ENCODE measurements around the gene DHRS13.

Gene DHRS13

DNA sequence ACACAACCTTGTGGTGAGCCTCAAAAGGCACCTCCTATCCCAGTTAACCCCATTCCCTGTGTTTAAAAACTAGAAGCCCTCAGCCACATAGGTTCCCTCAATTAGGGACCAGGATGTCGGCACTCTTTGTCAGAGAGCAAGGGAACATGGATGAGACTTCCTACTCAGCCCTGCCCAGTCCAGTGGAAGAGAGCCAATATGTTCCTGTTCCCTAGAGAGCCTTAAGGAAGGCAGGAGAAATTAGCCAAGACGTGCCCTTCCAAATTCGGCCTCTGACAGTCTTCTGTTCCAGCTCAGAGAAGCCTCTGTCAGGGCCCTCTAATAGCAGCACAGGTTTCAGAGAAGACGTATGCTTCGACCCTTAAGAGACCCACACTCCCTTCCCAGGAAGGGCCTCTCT, 14.6 kb upstream of the DHRS13 start:
- Histone ChIP-seq H3K23ac (ENCODE audit: low read length) (no peak overlapping the region), H3K4ac (ENCODE audit: low read depth, low read length) (no peak overlapping the region), H2BK120ac (ENCODE audit: insufficient read depth, low read length, poor library complexity) (no peak overlapping the region), H3K36me3 (ENCODE audit: control insufficient read depth in 1 of 2, insufficient read depth in 2 of 2, low read length in 2 of 2) (peaks cover 38 to 69% of the 10 kb centered on the region in 2 experiments), H3K4me2 (ENCODE audit: low read length) (no peak overlapping the region), H3K27ac (ENCODE audit: low read depth, low read length) (no peak overlapping the region), H3K14ac (ENCODE audit: low read length) (no peak overlapping the region), H3K79me2 (ENCODE audit: control insufficient read depth, insufficient read depth, low read length, poor library complexity) (no peaks in the 10 kb centered on the region), H3K9me3 (ENCODE audit: insufficient read depth, low read depth, low read length) (no peaks in the 10 kb centered on the region), H3K9ac (ENCODE audit: low read length) (no peak overlapping the region), H4K12ac (ENCODE audit: low read depth, low read length) (no peak overlapping the region), H3K18ac (ENCODE audit: low read length) (no peak overlapping the region), H4K91ac (ENCODE audit: low read depth, low read length) (no peak overlapping the region), H2BK12ac (ENCODE audit: low read length) (no peak overlapping the region), H4K8ac (ENCODE audit: low read depth, low read length) (no peak overlapping the region), H3K79me1 (ENCODE audit: low read length) (no peaks in the 10 kb centered on the region), H2BK5ac (ENCODE audit: low read depth, low read length, poor library complexity) (no peak overlapping the region), H3K4me1 (ENCODE audit: control insufficient read depth in 1 of 2, insufficient read depth in 2 of 2, low read length in 2 of 2) (no peaks in the 10 kb centered on the region), H2AFZ (ENCODE audit: insufficient read depth, low read length, poor library complexity) (no peak overlapping the region), H3K4me3 (ENCODE audit: low read depth, low read length) (no peak overlapping the region), H3K27me3 (ENCODE audit: insufficient read depth, low read length) (no peaks in the 10 kb centered on the region), H2AK5ac (ENCODE audit: low read length) (no peak overlapping the region)
- DNase-seq: no peak
- WGBS (ENCODE audit: extremely low coverage, insufficient coverage, insufficient read length): no CpG with 5 or more reads among the region's 5 CpGs

DNA sequence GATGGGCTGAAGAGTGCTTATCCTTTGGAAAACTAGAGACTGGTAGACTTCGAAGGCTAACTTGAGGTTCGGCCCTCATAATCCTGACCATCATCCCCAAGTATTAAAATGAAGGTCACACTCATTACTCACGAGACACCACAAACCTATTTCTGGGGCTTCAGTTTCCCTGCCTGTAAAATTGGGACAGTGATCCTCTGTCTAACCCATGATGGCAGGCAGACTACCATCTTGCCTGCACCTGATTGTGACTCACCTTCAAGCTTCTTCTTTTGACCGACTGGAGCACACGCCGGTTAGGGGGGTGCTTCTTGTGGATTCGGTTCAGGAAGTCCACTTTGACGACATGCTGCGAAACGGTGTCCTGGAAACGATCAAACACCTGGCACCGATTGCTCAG, 14.2 kb upstream of the DHRS13 start:
- Histone ChIP-seq H3K4me3 (ENCODE audit: low read depth, low read length) (no peak overlapping the region), H2BK120ac (ENCODE audit: insufficient read depth, low read length, poor library complexity) (no peak overlapping the region), H3K27ac (ENCODE audit: low read depth, low read length) (no peak overlapping the region), H3K36me3 (ENCODE audit: control insufficient read depth in 1 of 2, insufficient read depth in 2 of 2, low read length in 2 of 2) (peaks cover 42 to 72% of the 10 kb centered on the region in 2 experiments), H4K8ac (ENCODE audit: low read depth, low read length) (no peak overlapping the region), H3K4me2 (ENCODE audit: low read length) (no peak overlapping the region), H3K18ac (ENCODE audit: low read length) (no peak overlapping the region), H4K12ac (ENCODE audit: low read depth, low read length) (no peak overlapping the region), H3K27me3 (ENCODE audit: insufficient read depth, low read length) (no peaks in the 10 kb centered on the region), H2BK12ac (ENCODE audit: low read length) (no peak overlapping the region), H2AK5ac (ENCODE audit: low read length) (no peak overlapping the region), H3K4ac (ENCODE audit: low read depth, low read length) (no peak overlapping the region), H4K91ac (ENCODE audit: low read depth, low read length) (no peak overlapping the region), H3K79me1 (ENCODE audit: low read length) (no peaks in the 10 kb centered on the region), H3K79me2 (ENCODE audit: control insufficient read depth, insufficient read depth, low read length, poor library complexity) (no peaks in the 10 kb centered on the region), H3K9ac (ENCODE audit: low read length) (no peak overlapping the region), H3K4me1 (ENCODE audit: control insufficient read depth in 1 of 2, insufficient read depth in 2 of 2, low read length in 2 of 2) (no peaks in the 10 kb centered on the region), H3K23ac (ENCODE audit: low read length) (no peak overlapping the region), H2AFZ (ENCODE audit: insufficient read depth, low read length, poor library complexity) (no peak overlapping the region), H3K9me3 (ENCODE audit: insufficient read depth, low read depth, low read length) (no peaks in the 10 kb centered on the region), H3K14ac (ENCODE audit: low read length) (no peak overlapping the region), H2BK5ac (ENCODE audit: low read depth, low read length, poor library complexity) (no peak overlapping the region)
- no CpG with 5 or more reads among the region's 12 CpGs for WGBS (ENCODE audit: extremely low coverage, insufficient coverage, insufficient read length)
- DNase-seq: no peak

DNA sequence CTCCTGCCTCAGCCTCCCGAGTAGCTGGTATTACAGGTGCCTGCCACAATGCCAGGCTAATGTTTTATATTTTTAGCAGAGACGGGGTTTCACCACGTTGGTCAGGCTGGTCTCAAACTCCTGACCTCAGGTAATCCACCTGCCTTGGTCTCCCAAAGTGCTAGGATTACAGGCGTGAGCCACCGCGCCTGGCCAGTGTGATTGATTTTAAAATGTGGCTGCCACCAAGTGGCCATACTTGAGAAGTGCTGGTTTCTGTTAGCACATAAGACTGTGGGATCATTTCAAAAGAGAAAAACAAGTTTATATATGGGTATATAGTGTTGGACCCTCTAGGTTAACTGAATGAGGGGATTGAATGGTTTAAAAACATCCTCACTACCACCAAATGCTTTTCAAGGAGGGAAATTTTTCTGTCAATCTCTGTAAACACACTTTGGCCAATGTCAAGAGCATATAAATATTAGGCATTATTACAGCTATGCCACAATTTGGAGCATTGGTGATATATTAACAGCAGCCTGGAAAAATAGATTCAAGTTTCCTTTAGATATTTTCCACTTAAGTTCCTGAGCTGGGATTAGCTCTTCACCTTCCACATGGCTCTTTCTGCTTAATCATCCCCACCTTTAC, 13.5 kb upstream of the DHRS13 start:
- Histone ChIP-seq H3K9ac (ENCODE audit: low read length) (no peak overlapping the region), H2AFZ (ENCODE audit: insufficient read depth, low read length, poor library complexity) (no peak overlapping the region), H3K18ac (ENCODE audit: low read length) (no peak overlapping the region), H3K79me2 (ENCODE audit: control insufficient read depth, insufficient read depth, low read length, poor library complexity) (no peaks in the 10 kb centered on the region), H3K4ac (ENCODE audit: low read depth, low read length) (no peak overlapping the region), H4K91ac (ENCODE audit: low read depth, low read length) (no peak overlapping the region), H2BK5ac (ENCODE audit: low read depth, low read length, poor library complexity) (no peak overlapping the region), H3K9me3 (ENCODE audit: insufficient read depth, low read depth, low read length) (no peaks in the 10 kb centered on the region), H2BK120ac (ENCODE audit: insufficient read depth, low read length, poor library complexity) (no peak overlapping the region), H3K27me3 (ENCODE audit: insufficient read depth, low read length) (no peaks in the 10 kb centered on the region), H3K4me3 (ENCODE audit: low read depth, low read length) (no peak overlapping the region), H3K23ac (ENCODE audit: low read length) (no peak overlapping the region), H2BK12ac (ENCODE audit: low read length) (no peak overlapping the region), H3K4me1 (ENCODE audit: control insufficient read depth in 1 of 2, insufficient read depth in 2 of 2, low read length in 2 of 2) (no peaks in the 10 kb centered on the region), H3K14ac (ENCODE audit: low read length) (no peak overlapping the region), H3K27ac (ENCODE audit: low read depth, low read length) (no peak overlapping the region), H4K8ac (ENCODE audit: low read depth, low read length) (no peak overlapping the region), H3K79me1 (ENCODE audit: low read length) (no peaks in the 10 kb centered on the region), H3K4me2 (ENCODE audit: low read length) (no peak overlapping the region), H3K36me3 (ENCODE audit: control insufficient read depth in 1 of 2, insufficient read depth in 2 of 2, low read length in 2 of 2) (peaks cover 48 to 74% of the 10 kb centered on the region in 2 experiments), H4K12ac (ENCODE audit: low read depth, low read length) (no peak overlapping the region), H2AK5ac (ENCODE audit: low read length) (no peak overlapping the region)
- peak; percentile 33 to 74 for DNase-seq
- no CpG with 5 or more reads among the region's 6 CpGs for WGBS (ENCODE audit: extremely low coverage, insufficient coverage, insufficient read length)

DNA sequence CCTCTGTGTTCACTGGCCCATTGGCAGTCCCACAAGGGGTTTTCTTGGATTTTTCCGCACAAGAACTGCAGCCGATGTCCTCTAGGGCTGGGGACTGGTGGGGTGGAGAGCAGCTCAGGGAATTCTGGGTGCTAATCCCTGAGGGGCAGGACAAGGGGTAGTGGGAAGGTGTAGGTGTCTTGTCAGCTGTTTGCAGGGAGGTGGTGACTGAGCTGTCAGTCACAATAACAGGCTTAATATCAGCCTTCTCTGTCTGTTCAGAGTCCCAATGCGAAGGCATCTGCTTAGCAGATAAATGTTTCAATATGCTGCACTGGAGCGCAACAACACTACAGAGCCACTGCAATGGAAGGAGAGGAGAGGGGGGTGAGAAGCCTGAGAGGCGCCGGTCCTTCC, 10.1 kb upstream of the DHRS13 start:
- H3K79me1 ChIP-seq (ENCODE audit: low read length): no peaks in the 10 kb centered on the region
- H4K8ac ChIP-seq (ENCODE audit: low read depth, low read length): no peak overlapping the region
- DNase-seq: no peak
- H2BK12ac ChIP-seq (ENCODE audit: low read length): no peak overlapping the region
- no peak overlapping the region for H3K4ac ChIP-seq (ENCODE audit: low read depth, low read length)
- no peak overlapping the region for H3K4me2 ChIP-seq (ENCODE audit: low read length)
- no peak overlapping the region for H2BK120ac ChIP-seq (ENCODE audit: insufficient read depth, low read length, poor library complexity)
- no peak overlapping the region for H3K4me3 ChIP-seq (ENCODE audit: low read depth, low read length)
- H4K91ac ChIP-seq (ENCODE audit: low read depth, low read length): no peak overlapping the region
- no peak overlapping the region for H2AK5ac ChIP-seq (ENCODE audit: low read length)
- H3K18ac ChIP-seq (ENCODE audit: low read length): no peak overlapping the region
- H3K36me3 ChIP-seq (ENCODE audit: control insufficient read depth in 1 of 2, insufficient read depth in 2 of 2, low read length in 2 of 2): peaks cover 63 to 88% of the 10 kb centered on the region in 2 experiments
- no peak overlapping the region for H3K9ac ChIP-seq (ENCODE audit: low read length)
- H2AFZ ChIP-seq (ENCODE audit: insufficient read depth, low read length, poor library complexity): no peak overlapping the region
- H3K27me3 ChIP-seq (ENCODE audit: insufficient read depth, low read length): no peaks in the 10 kb centered on the region
- no peaks in the 10 kb centered on the region for H3K79me2 ChIP-seq (ENCODE audit: control insufficient read depth, insufficient read depth, low read length, poor library complexity)
- H3K27ac ChIP-seq (ENCODE audit: low read depth, low read length): no peak overlapping the region
- H3K4me1 ChIP-seq (ENCODE audit: control insufficient read depth in 1 of 2, insufficient read depth in 2 of 2, low read length in 2 of 2): no peaks in the 10 kb centered on the region
- H3K9me3 ChIP-seq (ENCODE audit: insufficient read depth, low read depth, low read length): no peaks in the 10 kb centered on the region
- H4K12ac ChIP-seq (ENCODE audit: low read depth, low read length): no peak overlapping the region
- H3K14ac ChIP-seq (ENCODE audit: low read length): no peak overlapping the region
- WGBS (ENCODE audit: extremely low coverage, insufficient coverage, insufficient read length): no CpG with 5 or more reads among the region's 6 CpGs
- no peak overlapping the region for H3K23ac ChIP-seq (ENCODE audit: low read length)
- H2BK5ac ChIP-seq (ENCODE audit: low read depth, low read length, poor library complexity): no peak overlapping the region
